ENCODE data around the gene IQCH.

Gene IQCH

DNA sequence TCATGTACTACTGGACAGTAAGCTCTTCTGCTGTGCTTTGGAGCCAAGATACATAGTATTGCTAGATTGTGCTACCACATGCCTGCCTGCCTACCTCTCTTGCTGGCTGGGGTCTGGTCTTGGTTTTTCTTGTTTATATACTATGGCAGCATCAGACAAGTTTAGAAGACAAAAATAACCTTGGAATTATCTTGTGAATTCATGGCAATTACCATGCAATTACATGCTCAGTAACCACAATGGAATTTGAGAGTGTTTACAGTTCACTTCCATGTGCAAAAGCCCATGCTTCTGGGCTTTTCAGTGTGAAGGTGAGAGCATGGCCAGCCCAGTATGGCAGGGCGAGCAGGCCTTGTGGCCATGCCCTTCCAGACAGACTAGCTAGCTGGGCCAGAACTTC, 218.4 kb downstream of the IQCH start:
- CTCF ChIA-PET = interaction anchor here (13.4 kb wide), 1 partner anchor 15 kb away, joined by 103 read pairs; no protein-coding TSS in a partner anchor
- POLR2A ChIA-PET = no interaction called here
- no peak for DNase-seq (ENCODE audit: low read depth, low spot score)
- TF ChIP-seq, protein P1, sequence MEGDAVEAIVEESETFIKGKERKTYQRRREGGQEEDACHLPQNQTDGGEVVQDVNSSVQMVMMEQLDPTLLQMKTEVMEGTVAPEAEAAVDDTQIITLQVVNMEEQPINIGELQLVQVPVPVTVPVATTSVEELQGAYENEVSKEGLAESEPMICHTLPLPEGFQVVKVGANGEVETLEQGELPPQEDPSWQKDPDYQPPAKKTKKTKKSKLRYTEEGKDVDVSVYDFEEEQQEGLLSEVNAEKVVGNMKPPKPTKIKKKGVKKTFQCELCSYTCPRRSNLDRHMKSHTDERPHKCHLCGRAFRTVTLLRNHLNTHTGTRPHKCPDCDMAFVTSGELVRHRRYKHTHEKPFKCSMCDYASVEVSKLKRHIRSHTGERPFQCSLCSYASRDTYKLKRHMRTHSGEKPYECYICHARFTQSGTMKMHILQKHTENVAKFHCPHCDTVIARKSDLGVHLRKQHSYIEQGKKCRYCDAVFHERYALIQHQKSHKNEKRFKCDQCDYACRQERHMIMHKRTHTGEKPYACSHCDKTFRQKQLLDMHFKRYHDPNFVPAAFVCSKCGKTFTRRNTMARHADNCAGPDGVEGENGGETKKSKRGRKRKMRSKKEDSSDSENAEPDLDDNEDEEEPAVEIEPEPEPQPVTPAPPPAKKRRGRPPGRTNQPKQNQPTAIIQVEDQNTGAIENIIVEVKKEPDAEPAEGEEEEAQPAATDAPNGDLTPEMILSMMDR (IDR thresholded peaks at IDR 0.05; ENCODE audit: insufficient read depth, low read length, missing control alignments) = no peak
- H3K4me3 ChIP-seq (ENCODE audit: low read depth, low read length) = no peak overlapping the region

DNA sequence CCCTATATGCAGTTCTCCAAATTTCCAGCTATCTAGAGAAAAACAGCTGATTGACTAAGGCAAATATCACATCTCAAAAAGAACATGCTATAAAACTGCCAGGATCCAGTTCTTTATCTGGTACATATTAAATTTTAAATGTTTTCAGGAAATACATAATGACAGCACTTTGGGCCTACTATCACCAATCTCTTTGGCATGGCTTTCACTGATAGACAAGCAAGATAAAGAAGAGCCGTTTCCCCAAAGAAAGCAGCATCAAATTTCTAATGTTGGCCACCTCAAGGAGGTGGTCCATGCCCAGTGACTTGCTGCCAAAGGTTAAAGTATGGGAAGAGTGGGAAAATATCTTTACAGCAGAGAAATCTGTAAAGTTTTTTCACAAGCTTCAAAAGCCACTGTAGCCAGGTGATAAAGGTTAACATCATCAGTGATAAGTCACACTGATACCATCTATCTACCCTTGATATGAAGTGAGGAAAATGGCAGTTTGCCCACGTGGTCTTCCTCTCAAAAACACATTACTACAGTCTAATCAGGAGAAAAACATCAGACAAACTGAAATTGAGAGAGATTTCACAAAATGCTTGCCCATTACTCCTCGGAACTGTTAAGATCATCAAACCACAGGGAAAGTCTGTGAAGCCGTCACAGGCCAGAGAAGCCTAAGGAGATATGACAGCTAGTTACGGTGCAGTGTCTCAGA, 220.0 kb downstream of the IQCH start:
- CTCF ChIA-PET = interaction anchor here (13.4 kb wide), 1 partner anchor 17 kb away, joined by 103 read pairs; no protein-coding TSS in a partner anchor
- POLR2A ChIA-PET = no interaction called here
- DNase-seq (ENCODE audit: low read depth, low spot score) = no peak
- TF ChIP-seq, protein P1 (IDR thresholded peaks at IDR 0.05; ENCODE audit: insufficient read depth, low read length, missing control alignments) = no peak
- H3K4me3 ChIP-seq (ENCODE audit: low read depth, low read length) = no peak overlapping the region

DNA sequence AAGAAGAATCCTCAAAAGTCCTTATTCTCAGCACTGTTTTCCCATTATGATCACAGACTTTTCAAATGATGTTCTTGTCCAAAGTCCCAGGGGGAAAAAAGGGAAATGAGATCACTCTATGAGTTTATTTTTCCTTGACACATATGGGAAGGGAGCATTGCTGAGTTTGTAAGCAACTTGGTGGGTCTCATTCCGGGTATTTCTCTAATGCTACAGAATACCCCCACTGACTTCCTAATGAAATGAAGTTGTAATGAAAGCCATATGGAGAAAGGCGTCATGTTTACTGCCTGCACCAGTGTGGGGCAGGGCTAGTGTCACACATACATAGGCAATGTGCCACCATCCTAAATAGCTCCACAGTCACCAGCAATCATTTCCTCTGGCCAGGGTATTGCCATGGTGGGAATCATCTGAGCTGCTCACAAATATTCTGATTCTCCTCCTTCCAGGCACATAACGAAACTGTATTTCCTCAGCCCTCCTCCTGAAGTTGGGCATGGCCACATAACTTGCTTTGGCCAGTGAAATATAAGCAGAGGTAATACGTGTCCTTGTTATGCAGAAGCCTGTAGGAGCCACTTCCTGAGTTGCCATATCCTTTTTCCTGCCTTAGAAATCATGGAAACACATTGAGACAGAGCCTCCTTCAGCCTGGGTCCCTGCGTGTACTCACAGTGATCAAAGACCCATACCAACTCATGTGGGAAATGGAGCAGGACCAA, 225.4 kb downstream of the IQCH start:
- peak overlapping the region; percentile 34 for H3K4me3 ChIP-seq (ENCODE audit: low read depth, low read length)
- no peak for DNase-seq (ENCODE audit: low read depth, low spot score)
- ChIA-PET POLR2A (no interaction called here), CTCF (interaction anchor here (1.3 kb wide), 1 partner anchor 23 kb away, joined by 4 read pairs; no protein-coding TSS in a partner anchor)
- TF ChIP-seq, protein P1 (IDR thresholded peaks at IDR 0.05; ENCODE audit: insufficient read depth, low read length, missing control alignments) = no peak

DNA sequence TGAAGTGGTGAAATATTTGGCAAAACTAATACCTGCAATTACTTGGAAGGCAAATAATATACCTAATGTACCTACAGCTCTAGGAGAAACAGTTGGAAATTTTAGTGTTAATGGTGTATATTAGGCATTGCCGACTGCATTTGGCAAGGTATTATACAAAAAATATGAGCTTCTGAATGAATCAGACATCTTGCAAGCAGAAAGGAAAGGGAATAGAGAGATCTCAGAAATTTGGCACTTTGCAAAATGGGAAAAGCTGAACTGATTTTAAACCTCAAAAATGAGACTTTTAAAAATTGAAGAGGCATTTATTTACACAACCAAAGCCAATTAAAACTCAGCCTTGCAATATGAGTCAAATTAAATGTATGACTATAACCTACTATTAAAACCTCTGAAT, 226.2 kb downstream of the IQCH start:
- DNase-seq (ENCODE audit: low read depth, low spot score) = no peak
- ChIA-PET POLR2A (no interaction called here), CTCF (interaction anchor here (1.3 kb wide), 1 partner anchor 23 kb away, joined by 4 read pairs; no protein-coding TSS in a partner anchor)
- H3K4me3 ChIP-seq (ENCODE audit: low read depth, low read length) = no peak overlapping the region
- TF ChIP-seq, protein P1 (IDR thresholded peaks at IDR 0.05; ENCODE audit: insufficient read depth, low read length, missing control alignments) = no peak

DNA sequence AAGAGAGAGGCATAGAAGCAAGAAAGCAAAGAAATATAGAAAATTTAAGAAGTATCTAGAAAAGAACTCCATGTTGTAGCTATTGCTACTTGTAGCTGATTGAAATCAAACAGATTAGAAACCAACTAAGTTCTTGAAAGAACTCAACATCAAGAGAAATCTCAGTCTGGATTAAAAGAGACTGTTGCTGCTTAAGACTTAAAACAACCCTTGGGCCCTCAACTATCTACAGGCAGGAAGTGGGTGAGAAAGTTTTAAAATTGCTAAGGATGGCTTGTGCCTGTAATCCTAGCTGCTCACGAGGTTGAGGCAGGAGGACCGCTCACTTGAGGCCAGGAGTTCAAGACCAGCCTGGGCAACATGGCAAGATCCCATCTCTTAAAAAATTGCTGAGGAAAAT, 227.1 kb downstream of the IQCH start:
- ChIA-PET CTCF (interaction anchor here (1.0 to 1.4 kb wide), 2 partner anchors 355 to 356 kb away, joined by 3 read pairs; no protein-coding TSS in a partner anchor), POLR2A (no interaction called here)
- no peak for DNase-seq (ENCODE audit: low read depth, low spot score)
- TF ChIP-seq, protein P1 (IDR thresholded peaks at IDR 0.05; ENCODE audit: insufficient read depth, low read length, missing control alignments) = no peak
- H3K4me3 ChIP-seq (ENCODE audit: low read depth, low read length) = no peak overlapping the region

DNA sequence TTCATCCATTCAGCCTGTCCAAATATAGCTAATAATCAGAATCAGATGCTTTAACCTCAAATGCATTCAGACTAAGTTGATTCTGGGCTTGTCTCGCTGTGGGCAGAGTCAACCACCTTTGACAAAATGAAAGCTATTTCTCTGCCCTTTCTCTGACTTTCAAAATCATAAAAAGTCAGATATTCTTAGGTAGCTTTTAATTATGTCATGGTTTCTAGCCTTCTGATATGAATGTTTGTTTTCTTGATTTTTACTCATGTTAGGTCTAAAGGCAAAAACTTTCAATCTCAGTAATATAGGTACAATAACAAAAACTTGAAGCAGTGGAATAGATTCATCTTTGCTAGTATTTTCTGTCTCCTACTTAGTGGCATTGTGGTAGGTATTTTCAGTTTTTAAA, 241.0 kb downstream of the IQCH start:
- TF ChIP-seq, protein P1 (IDR thresholded peaks at IDR 0.05; ENCODE audit: insufficient read depth, low read length, missing control alignments) = no peak
- no peak for DNase-seq (ENCODE audit: low read depth, low spot score)
- POLR2A ChIA-PET = no interaction called here
- CTCF ChIA-PET = interaction anchor here (0.9 to 1.2 kb wide), 3 partner anchors 36 to 337 kb away, joined by 4 to 5 read pairs (median 5); no protein-coding TSS in a partner anchor
- no peak overlapping the region for H3K4me3 ChIP-seq (ENCODE audit: low read depth, low read length)
